ENCODE measurements around the gene PKIB.

Gene PKIB

GRCh38 chr6:122669868-122670267, 59.7 kb downstream of the PKIB start:
- no peak for DNase-seq

DNA sequence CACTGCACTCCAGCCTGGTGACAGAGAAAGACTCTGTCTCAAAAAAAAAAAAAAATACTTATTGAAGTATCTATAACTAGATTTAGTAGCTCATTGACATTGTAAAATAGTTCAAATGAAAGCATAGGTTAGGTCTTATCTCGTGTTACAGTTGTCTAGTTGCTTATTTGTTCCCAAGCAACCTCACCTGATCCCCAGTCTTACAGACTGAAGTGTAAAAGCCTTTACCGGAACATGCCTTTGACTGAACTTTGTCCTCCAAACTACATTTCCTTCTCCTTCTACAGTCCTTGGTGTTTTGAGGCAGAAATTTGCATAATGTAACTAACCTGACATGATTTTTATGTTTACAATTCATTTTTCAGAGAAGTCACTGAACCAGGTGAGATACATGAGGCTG, 61.0 kb downstream of the PKIB start:
- DNase-seq: no peak

- DNase-seq: no peak
Measured at GRCh38 chr6:122673343-122673961, 63.2 kb downstream of the PKIB start.

GRCh38 chr6:122676146-122676545, 65.9 kb downstream of the PKIB start:
- DNase-seq: no peak

GRCh38 chr6:122676688-122677087, 66.5 kb downstream of the PKIB start:
- no peak for DNase-seq

DNA sequence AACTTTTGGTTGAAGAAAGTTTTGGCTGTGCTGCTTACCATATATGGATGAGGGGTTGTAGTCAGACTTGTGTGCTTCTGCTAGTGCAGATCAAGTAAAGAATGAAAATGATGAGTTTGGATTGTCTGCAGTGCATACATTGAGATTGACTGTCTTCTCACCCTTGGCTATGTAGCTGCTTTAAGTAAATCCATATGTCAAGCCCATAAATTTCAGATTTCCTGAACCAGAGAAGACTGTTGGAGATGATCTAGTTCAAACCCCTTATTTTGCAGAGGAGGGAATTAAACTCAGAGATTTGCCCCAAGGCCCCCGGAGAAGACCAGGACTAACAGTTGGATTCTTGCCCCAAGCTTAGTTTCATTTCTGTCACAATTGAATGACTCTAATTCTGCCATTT, 67.2 kb downstream of the PKIB start:
- no peak for DNase-seq

DNA sequence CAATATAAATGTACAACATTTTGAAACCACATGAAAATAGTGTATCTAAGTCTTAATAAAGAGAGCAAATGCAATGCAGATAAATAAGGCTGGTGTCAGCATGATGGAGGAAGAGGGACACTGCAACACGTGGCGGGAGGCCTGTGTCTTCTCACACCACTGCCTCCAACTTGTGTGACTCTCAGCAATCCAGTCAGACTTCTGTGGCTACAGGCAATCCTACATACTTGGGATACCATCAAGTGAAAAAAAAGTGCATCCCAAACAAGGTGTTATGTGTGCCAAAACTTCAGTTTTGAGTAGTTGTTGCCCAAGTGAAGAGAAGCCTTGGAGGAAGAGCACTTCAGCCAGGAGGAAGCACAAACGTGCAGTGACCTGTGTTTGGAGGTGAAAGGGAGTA, 68.6 kb downstream of the PKIB start:
- no peak for DNase-seq

DNA sequence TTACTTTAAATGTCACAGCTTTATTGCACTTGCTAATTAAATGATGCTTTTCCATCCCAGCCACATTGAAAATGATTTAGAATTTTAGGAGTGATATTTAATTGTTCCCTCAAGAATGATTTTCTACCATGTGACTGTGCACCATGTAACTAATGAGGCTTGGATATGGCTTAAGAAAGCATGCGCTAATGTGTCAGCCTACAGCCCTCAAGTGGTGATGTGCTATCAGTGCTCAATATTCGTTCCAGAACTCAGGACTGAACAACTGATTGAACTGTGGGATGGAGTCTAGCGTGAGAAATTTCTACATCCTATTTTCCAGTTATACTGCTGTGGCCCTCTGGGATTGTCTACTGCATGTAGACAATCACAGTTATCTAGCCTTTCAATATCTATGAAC, 71.5 kb downstream of the PKIB start:
- DNase-seq: no peak

GRCh38 chr6:122683989-122684651, 73.9 kb downstream of the PKIB start:
- DNase-seq: no peak

GRCh38 chr6:122692175-122692598, 82.0 kb downstream of the PKIB start:
- no peak for DNase-seq

DNA sequence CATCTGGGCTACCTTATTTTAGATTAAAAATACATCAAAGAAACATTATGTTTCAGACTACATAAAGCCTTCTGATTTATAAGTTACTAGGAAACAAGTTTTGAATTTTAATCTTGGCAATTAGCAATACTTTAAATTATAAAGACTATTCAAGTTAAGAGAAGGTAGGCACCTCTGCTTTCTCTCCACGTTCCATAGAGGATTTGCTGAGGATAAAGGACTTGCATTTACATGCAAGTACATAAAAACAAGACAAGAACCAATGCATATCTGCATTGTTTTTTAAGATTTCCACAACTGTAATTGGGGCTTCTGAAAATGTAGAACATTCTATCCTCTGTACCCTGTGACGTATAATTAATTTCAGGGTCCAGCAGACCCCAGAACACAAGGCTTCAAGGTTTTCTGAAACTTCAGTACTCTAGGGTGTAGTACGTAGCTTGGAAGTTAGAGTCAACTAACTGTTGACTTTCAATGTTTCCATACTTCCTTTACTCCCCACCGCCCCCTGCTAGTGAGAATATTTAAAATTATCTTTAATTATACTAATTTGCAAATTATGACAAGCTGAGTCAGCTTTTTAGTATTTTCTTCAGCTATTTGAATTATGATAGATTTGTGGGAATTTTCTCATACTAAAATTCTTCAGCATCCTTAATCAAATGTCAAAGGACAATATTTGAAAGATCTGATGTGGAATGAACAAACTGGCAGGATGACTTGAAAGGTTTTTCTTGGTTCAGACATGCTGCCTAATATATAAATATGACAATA, 82.8 kb downstream of the PKIB start:
- DNase-seq: no peak

DNA sequence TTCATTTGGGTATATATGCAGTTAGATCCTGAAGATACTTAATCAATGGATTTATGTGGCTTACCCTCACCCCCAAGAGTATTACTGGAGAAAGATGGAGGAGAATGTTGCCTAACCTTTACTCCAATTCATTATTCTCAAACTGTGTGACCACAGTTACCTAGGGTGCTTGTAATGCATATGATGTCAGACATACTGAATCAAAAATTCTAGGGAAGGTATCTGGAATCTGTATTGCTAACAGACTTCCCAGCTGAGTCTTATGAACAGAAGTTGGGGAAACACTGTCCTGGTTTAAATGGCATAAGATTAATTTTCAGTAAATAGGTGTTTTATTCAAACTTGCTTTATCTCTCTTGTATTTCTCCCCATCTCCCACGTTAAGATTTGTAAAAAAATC, 83.9 kb downstream of the PKIB start:
- DNase-seq: no peak

DNA sequence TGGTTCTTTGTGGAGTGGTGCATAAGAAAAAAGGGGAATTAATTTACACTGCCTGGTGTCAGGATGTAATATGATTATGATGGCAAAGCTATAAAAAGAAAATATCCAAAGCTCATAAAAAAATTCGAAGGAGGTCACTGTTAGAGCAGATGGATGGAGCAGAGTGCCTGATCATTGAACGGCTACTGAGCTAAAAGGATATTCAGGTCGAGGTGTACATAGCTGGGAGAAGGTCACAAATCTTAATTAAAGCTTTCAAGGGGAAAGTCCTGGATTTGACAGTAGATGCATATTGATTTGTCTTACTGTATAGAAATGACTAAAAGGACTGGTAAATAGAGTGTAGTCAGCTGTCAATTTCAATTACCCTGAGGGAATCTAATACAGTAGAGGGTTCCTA, 84.4 kb downstream of the PKIB start:
- DNase-seq: no peak

- no peak for DNase-seq
Measured at GRCh38 chr6:122695188-122695587, 85.0 kb downstream of the PKIB start.

- DNase-seq: no peak
Measured at GRCh38 chr6:122696079-122696478, 85.9 kb downstream of the PKIB start.

GRCh38 chr6:122696853-122697252, 86.6 kb downstream of the PKIB start:
- DNase-seq: no peak

DNA sequence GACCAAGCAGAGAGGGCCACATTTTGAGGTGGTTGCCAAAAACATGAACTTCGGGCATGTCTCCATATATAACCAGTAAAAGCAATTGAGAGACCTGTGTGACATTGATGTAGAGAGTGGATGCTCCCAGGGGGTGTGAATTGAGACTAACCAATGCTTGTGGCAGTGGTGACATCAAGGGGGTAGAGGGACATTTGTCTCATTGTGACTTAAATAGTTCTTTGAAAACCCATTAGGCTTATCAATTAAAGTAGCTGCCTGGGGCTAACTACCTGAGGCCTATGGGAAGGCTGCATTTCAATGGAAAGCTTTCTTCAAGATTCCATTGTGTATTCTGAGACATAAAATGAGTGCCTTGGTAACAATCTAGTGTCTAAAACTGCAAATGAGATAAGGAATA, 87.3 kb downstream of the PKIB start:
- DNase-seq: no peak

- DNase-seq: no peak
Measured at GRCh38 chr6:122701666-122702065, 91.5 kb downstream of the PKIB start.

- DNase-seq: no peak
Measured at GRCh38 chr6:122702841-122703240, 92.6 kb downstream of the PKIB start.

GRCh38 chr6:122704066-122704465, 93.9 kb downstream of the PKIB start:
- DNase-seq: no peak

DNA sequence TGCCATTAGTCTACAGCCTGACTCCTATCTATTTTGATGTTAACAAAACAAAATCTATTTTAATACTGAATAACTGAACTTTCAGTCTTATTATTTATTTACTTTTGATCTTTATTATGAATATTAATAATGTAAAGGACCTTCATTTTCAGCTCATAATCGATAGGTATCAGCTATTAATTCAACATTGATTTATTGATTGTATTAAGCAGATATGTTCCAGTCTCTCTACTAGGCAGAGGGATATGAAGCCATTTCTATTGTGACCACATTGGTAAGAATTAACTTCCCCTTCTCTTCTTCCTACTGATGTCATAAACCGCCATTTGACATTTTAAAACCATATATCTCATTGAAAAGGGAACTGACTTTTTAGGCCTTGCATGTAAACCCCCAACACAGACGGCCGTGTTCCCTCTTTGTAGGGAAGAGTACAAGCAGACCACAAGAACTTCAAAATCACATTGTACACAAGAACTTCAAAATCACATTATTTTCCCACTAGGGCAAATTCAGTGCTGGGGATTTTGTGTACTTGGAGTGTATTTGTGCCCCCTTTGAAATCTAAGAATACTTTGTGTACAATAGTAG, 99.8 kb downstream of the PKIB start:
- no peak for DNase-seq

- DNase-seq: no peak
Measured at GRCh38 chr6:122710908-122711635, 100.9 kb downstream of the PKIB start.

- DNase-seq: no peak
Measured at GRCh38 chr6:122712093-122712447, 101.9 kb downstream of the PKIB start.
